ENCODE measurements around the gene TBC1D1.

- TF ChIP-seq, protein P1, sequence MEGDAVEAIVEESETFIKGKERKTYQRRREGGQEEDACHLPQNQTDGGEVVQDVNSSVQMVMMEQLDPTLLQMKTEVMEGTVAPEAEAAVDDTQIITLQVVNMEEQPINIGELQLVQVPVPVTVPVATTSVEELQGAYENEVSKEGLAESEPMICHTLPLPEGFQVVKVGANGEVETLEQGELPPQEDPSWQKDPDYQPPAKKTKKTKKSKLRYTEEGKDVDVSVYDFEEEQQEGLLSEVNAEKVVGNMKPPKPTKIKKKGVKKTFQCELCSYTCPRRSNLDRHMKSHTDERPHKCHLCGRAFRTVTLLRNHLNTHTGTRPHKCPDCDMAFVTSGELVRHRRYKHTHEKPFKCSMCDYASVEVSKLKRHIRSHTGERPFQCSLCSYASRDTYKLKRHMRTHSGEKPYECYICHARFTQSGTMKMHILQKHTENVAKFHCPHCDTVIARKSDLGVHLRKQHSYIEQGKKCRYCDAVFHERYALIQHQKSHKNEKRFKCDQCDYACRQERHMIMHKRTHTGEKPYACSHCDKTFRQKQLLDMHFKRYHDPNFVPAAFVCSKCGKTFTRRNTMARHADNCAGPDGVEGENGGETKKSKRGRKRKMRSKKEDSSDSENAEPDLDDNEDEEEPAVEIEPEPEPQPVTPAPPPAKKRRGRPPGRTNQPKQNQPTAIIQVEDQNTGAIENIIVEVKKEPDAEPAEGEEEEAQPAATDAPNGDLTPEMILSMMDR (IDR thresholded peaks at IDR 0.05), result no peak
- no peak for TF ChIP-seq POLR2AphosphoS5 (IDR thresholded peaks at IDR 0.05)
Observed at GRCh38 chr4:37847311-37847884, 43.5 kb upstream of the TBC1D1 start.

All from prostate gland (tissue), 2 donors.